H9 (cell line): ENCODE measurements around the gene EDAR. TPM values are rescaled to one million over a fixed set of nuclear protein-coding genes. Genes with fewer than 3 reads are reported as not detected.

Experiments used
- DNase-seq: peaks from one replicate; pipeline ENCODE4 v3.0.0-alpha.2; 2017
- H2AFZ ChIP-seq: one replicate; pipeline ENCODE4 v1.6.1; 2013; ENCODE audit warnings: mild to moderate bottlenecking, low read length, control low read depth, moderate library complexity
- H2AK5ac ChIP-seq: 2 replicates; pipeline ENCODE4 v1.6.1; 2013; ENCODE audit warnings: low read length, control low read depth, mixed read lengths; ENCODE audit not compliant: insufficient read length
- H2BK120ac ChIP-seq: one replicate; pipeline ENCODE4 v1.6.1; 2013; ENCODE audit warnings: low read depth, mild to moderate bottlenecking, low read length, control low read depth, inconsistent platforms; ENCODE audit not compliant: poor library complexity, severe bottlenecking
- H2BK12ac ChIP-seq: 2 replicates; pipeline ENCODE4 v1.6.1; 2013; ENCODE audit warnings: low read length, control low read depth, mixed read lengths, low read depth; ENCODE audit not compliant: insufficient read length
- H2BK15ac ChIP-seq: 2 replicates; pipeline ENCODE4 v1.6.1; 2013; ENCODE audit warnings: low read depth, low read length, control low read depth
- H2BK20ac ChIP-seq: one replicate; pipeline ENCODE4 v1.6.1; 2013; ENCODE audit warnings: low read depth, mild to moderate bottlenecking, low read length, control low read depth, inconsistent platforms; ENCODE audit not compliant: poor library complexity, severe bottlenecking
- H2BK5ac ChIP-seq: 2 replicates; pipeline ENCODE4 v1.6.1; 2013; ENCODE audit warnings: low read length, control low read depth, mixed read lengths; ENCODE audit not compliant: insufficient read length
- H3K14ac ChIP-seq: 2 replicates; pipeline ENCODE4 v1.6.1; 2013; ENCODE audit warnings: low read length, control low read depth; ENCODE audit not compliant: insufficient read depth
- H3K18ac ChIP-seq: 2 replicates; pipeline ENCODE4 v1.6.1; 2013; ENCODE audit warnings: low read depth, mild to moderate bottlenecking, mixed read lengths, low read length, control low read depth; ENCODE audit not compliant: insufficient read length
- H3K23ac ChIP-seq: 2 replicates; pipeline ENCODE4 v1.6.1; 2013; ENCODE audit warnings: low read length, control low read depth, mixed read lengths, low read depth; ENCODE audit not compliant: insufficient read length
- H3K23me2 ChIP-seq: 2 replicates; pipeline ENCODE4 v1.6.1; 2013; ENCODE audit warnings: low read depth, mild to moderate bottlenecking, mixed read lengths, low read length, control low read depth; ENCODE audit not compliant: insufficient read length, poor library complexity, severe bottlenecking
- H3K27ac ChIP-seq: 2 replicates; pipeline ENCODE4 v1.5.1; 2013; ENCODE audit warnings: low read length, control low read depth, mixed read lengths, low read depth; ENCODE audit not compliant: insufficient read length
- H3K27me3 ChIP-seq: 2 replicates; pipeline ENCODE4 v1.6.1; 2013; ENCODE audit warnings: low read length, control low read depth, inconsistent platforms; ENCODE audit not compliant: insufficient read depth
- H3K4ac ChIP-seq: 2 replicates; pipeline ENCODE4 v1.6.1; 2013; ENCODE audit warnings: low read depth, mild to moderate bottlenecking, control low read depth, inconsistent platforms, low read length, moderate library complexity
- H3K4me1 ChIP-seq: 2 replicates; pipeline ENCODE4 v1.6.1; 2013; ENCODE audit warnings: low read length, control low read depth, inconsistent platforms; ENCODE audit not compliant: insufficient read depth
- H3K4me2 ChIP-seq: 2 replicates; pipeline ENCODE4 v1.6.1; 2013; ENCODE audit warnings: low read length, control low read depth, mixed read lengths; ENCODE audit not compliant: insufficient read length, insufficient read depth
- H3K56ac ChIP-seq: 2 replicates; pipeline ENCODE4 v1.6.1; 2013; ENCODE audit warnings: low read depth, mild to moderate bottlenecking, mixed read lengths, low read length, control low read depth; ENCODE audit not compliant: insufficient read length
- H3K79me1 ChIP-seq: 2 replicates; pipeline ENCODE4 v1.6.1; 2013; ENCODE audit warnings: low read depth, mild to moderate bottlenecking, moderate library complexity, low read length, control low read depth, inconsistent platforms; ENCODE audit not compliant: insufficient read depth, poor library complexity, severe bottlenecking
- H3K79me2 ChIP-seq: 2 replicates; pipeline ENCODE4 v1.6.1; 2013; ENCODE audit warnings: low read length, control low read depth, inconsistent platforms; ENCODE audit not compliant: insufficient read depth
- H3K9ac ChIP-seq: 2 replicates; pipeline ENCODE4 v1.6.1; 2013; ENCODE audit warnings: low read length, control low read depth, mixed read lengths; ENCODE audit not compliant: insufficient read length; ENCODE audit errors: extremely low read depth
- H3K9me3 ChIP-seq: one replicate; pipeline ENCODE4 v1.6.1; 2013; ENCODE audit warnings: low read depth, low read length, inconsistent platforms; ENCODE audit not compliant: control insufficient read depth
- H3T11ph ChIP-seq: one replicate; pipeline ENCODE4 v1.6.1; 2013; ENCODE audit warnings: mild to moderate bottlenecking, low read length, control low read depth, inconsistent platforms
- H4K20me1 ChIP-seq: one replicate; pipeline ENCODE4 v1.6.1; 2013; ENCODE audit not compliant: control insufficient read depth, insufficient read length, insufficient read depth
- H4K5ac ChIP-seq: 2 replicates; pipeline ENCODE4 v1.6.1; 2013; ENCODE audit warnings: low read depth, mild to moderate bottlenecking, mixed read lengths, low read length, control low read depth; ENCODE audit not compliant: insufficient read length
- H4K8ac ChIP-seq: replicated peaks from 2 replicates; pipeline ENCODE4 v1.6.1; 2013; ENCODE audit warnings: low read length, control low read depth, mixed read lengths, low read depth; ENCODE audit not compliant: insufficient read length
- H4K91ac ChIP-seq: 2 replicates; pipeline ENCODE4 v1.6.1; 2013; ENCODE audit warnings: low read depth, mild to moderate bottlenecking, moderate library complexity, mixed read lengths, low read length, control low read depth; ENCODE audit not compliant: insufficient read length
- H3K27ac Mint-ChIP-seq, 3 experiments: 2 replicates in 2 of 3; 3 replicates in 1 of 3; pipeline ENCODE4 v1.8.0; 2020 to 2021; ENCODE audit warnings: mixed read lengths in 3 of 3, mild to moderate bottlenecking in 1 of 3, moderate library complexity in 1 of 3
- H3K27me3 Mint-ChIP-seq: 2 replicates; pipeline ENCODE4 v1.8.0; 2021; ENCODE audit warnings: low read depth, mild to moderate bottlenecking, moderate library complexity, mixed read lengths
- H3K36me3 Mint-ChIP-seq, 3 experiments: 2 replicates in 2 of 3; 3 replicates in 1 of 3; pipeline ENCODE4 v1.8.0; 2020 to 2021; ENCODE audit warnings: low read depth in 3 of 3, mixed read lengths in 3 of 3; ENCODE audit not compliant: insufficient read depth in 1 of 3
- H3K4me1 Mint-ChIP-seq, 2 experiments: 2 replicates each; pipeline ENCODE4 v1.8.0; 2020; ENCODE audit warnings: mixed read lengths in 2 of 2
- H3K4me3 Mint-ChIP-seq, 2 experiments: 2 replicates in 1 of 2; 3 replicates in 1 of 2; pipeline ENCODE4 v1.8.0; 2020 to 2021; ENCODE audit warnings: mild to moderate bottlenecking in 2 of 2, mixed read lengths in 2 of 2, moderate library complexity in 1 of 2
- H3K9me3 Mint-ChIP-seq, 2 experiments: 2 replicates in 1 of 2; 3 replicates in 1 of 2; pipeline ENCODE4 v1.8.0; 2020; ENCODE audit warnings: mild to moderate bottlenecking in 2 of 2, mixed read lengths in 2 of 2, moderate library complexity in 1 of 2
- CTCF ChIP-seq: fragments of 200-600 bp; sonication (generic); conservative IDR thresholded peaks from 3 replicates; pipeline ENCODE4 v1.8.0; 2021; ENCODE audit warnings: antibody characterized with exemption, mild to moderate bottlenecking
- WGBS: extraction: QIAGEN DNeasy Blood & Tissue Kit; methylation state at CpG from one replicate; pipeline ENCODE4 v1.1.7; 2013; ENCODE audit warnings: missing lambda C conversion rate, low lambda C conversion rate, mixed read lengths; ENCODE audit not compliant: insufficient read length; ENCODE audit errors: extremely low coverage; 5-methylcytosine and 5-hydroxymethylcytosine counted together
- total RNA-seq: library from RNA; stranded (reverse); gene quantifications from 2 replicates; pipeline ENCODE4 v1.2.1, GENCODE V29; 2021

The EDAR gene
- total RNA-seq, 1 experiment from 2014 or later = not detected

GRCh38 chr2:108923019-108923700 is 65.9 kb downstream of the EDAR start:
- H3K27ac ChIP-seq = no peak overlapping the region
- H3K9ac ChIP-seq = no peak overlapping the region
- H2AFZ ChIP-seq = no peak overlapping the region
- Mint-ChIP-seq H3K27ac (no peak overlapping the region), H3K4me3 (no peak overlapping the region), H3K9me3 (no peaks in the 10 kb centered on the region), H3K27me3 (peaks cover 2% of the 10 kb centered on the region; the same call in 1 of the 2 replicates), H3K36me3 (no peaks in the 10 kb centered on the region), H3K4me1 (peaks cover 7 to 25% of the 10 kb centered on the region in 2 experiments; a peak in 3 of 4 replicates)
- no peak overlapping the region for H2BK120ac ChIP-seq
- H3K18ac ChIP-seq = no peak overlapping the region
- H3K23me2 ChIP-seq = no peaks in the 10 kb centered on the region
- no peak overlapping the region for H3K4me2 ChIP-seq
- no peak overlapping the region for H4K8ac ChIP-seq
- no peak overlapping the region for H2BK20ac ChIP-seq
- no peak for TF ChIP-seq CTCF
- no peak overlapping the region for H3K4ac ChIP-seq
- no peak overlapping the region for H2BK15ac ChIP-seq
- H2BK12ac ChIP-seq = no peak overlapping the region
- H3K23ac ChIP-seq = no peak overlapping the region
- no peaks in the 10 kb centered on the region for H3K9me3 ChIP-seq
- no peaks in the 10 kb centered on the region for H3K27me3 ChIP-seq
- no CpG with 5 or more reads among the region's 12 CpGs for WGBS
- no peak overlapping the region for H3T11ph ChIP-seq
- no peak overlapping the region for H4K5ac ChIP-seq
- H4K91ac ChIP-seq = no peak overlapping the region
- H2BK5ac ChIP-seq = no peak overlapping the region
- H3K79me1 ChIP-seq = no peaks in the 10 kb centered on the region
- peak; percentile 31 for DNase-seq
- no peak overlapping the region for H2AK5ac ChIP-seq
- H3K79me2 ChIP-seq = no peaks in the 10 kb centered on the region
- H3K14ac ChIP-seq = no peak overlapping the region
- H3K4me1 ChIP-seq = no peaks in the 10 kb centered on the region
- H3K56ac ChIP-seq = no peak overlapping the region
- no peaks in the 10 kb centered on the region for H4K20me1 ChIP-seq
